Nephron progenitor cell (in vitro differentiated cells): ENCODE data around the gene HIGD1A.

Source experiments
- DNase-seq: peaks from one replicate; pipeline ENCODE4 v3.0.0; 2021
- H3K27ac Mint-ChIP-seq: 2 replicates; pipeline ENCODE4 v1.8.0; 2021; ENCODE audit warnings: mild to moderate bottlenecking, moderate library complexity, mixed read lengths
- H3K27me3 Mint-ChIP-seq: 2 replicates; pipeline ENCODE4 v1.8.0; 2021; ENCODE audit warnings: mild to moderate bottlenecking, low read depth, mixed read lengths; ENCODE audit not compliant: poor library complexity
- H3K36me3 Mint-ChIP-seq: 2 replicates; pipeline ENCODE4 v1.8.0; 2021; ENCODE audit warnings: low read depth, mixed read lengths
- H3K4me1 Mint-ChIP-seq: 2 replicates; pipeline ENCODE4 v1.8.0; 2021; ENCODE audit warnings: mixed read lengths
- H3K4me3 Mint-ChIP-seq: 2 replicates; pipeline ENCODE4 v1.8.0; 2021; ENCODE audit warnings: mild to moderate bottlenecking, moderate library complexity, mixed read lengths
- H3K9me3 Mint-ChIP-seq: 2 replicates; pipeline ENCODE4 v1.8.0; 2021; ENCODE audit warnings: mild to moderate bottlenecking, moderate library complexity, mixed read lengths
- TF ChIP-seq, protein P1 (sequence below): fragments of 200-600 bp; sonication (generic); IDR thresholded peaks from 2 replicates; pipeline ENCODE4 v1.5.0; 2021; ENCODE audit warnings: antibody characterized with exemption

The HIGD1A gene

DNA sequence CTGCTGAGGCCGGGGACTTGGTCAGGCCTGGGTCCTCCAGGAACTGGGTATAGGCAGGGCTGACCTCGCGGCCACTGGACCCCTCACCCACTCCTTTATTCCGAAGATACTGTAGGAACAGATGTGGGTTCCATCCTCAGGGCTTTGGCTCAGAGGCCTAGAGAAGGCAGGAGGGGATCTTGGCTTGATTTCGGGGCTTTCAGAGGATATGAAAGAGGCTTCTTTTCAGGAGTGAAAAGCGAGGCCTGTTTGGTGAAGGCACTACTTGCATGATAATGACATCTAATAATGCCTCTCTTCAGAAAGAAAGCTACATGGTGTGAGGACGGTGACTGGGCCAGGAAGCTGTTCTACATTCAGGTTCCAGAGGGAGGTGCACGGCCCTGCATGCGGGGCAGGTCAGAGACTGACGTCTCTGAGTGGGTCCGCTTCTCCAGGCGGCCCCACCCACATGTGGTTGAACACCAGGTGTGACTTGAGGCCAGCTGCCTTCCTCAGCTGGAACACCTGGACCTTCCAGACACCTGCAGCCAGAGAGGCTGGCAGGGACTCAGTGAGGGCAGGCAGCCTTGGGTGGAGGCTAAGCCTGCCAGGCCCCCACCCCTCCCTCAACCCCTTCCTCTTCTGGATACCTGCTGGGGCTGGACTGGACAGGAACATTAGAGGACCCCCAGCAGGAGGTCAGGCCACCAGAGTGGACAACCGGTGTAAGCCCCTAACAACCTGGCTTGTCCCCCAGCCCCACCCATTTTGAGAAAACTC lies 70.6 kb downstream of the HIGD1A start:
- Mint-ChIP-seq H3K36me3 (no peaks in the 10 kb centered on the region), H3K27ac (no peak overlapping the region), H3K4me3 (no peak overlapping the region), H3K27me3 (peaks cover 21% of the 10 kb centered on the region), H3K9me3 (peaks cover 4% of the 10 kb centered on the region), H3K4me1 (peaks cover 13% of the 10 kb centered on the region)
- TF ChIP-seq, protein P1, sequence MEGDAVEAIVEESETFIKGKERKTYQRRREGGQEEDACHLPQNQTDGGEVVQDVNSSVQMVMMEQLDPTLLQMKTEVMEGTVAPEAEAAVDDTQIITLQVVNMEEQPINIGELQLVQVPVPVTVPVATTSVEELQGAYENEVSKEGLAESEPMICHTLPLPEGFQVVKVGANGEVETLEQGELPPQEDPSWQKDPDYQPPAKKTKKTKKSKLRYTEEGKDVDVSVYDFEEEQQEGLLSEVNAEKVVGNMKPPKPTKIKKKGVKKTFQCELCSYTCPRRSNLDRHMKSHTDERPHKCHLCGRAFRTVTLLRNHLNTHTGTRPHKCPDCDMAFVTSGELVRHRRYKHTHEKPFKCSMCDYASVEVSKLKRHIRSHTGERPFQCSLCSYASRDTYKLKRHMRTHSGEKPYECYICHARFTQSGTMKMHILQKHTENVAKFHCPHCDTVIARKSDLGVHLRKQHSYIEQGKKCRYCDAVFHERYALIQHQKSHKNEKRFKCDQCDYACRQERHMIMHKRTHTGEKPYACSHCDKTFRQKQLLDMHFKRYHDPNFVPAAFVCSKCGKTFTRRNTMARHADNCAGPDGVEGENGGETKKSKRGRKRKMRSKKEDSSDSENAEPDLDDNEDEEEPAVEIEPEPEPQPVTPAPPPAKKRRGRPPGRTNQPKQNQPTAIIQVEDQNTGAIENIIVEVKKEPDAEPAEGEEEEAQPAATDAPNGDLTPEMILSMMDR = no peak
- DNase-seq = no peak
